IPS DF 6.9 (cell line): Measurements from ENCODE around the gene SLC47A1.
"Not testable (repeated sequence)": the region's sequence is repeated elsewhere in the genome, so short reads cannot be mapped to it uniquely, and the experiment has no call there.

Experiments used
- DNase-seq: peaks from one replicate; pipeline ENCODE4 v3.0.0-alpha.2; 2013; ENCODE audit warnings: low read depth, low spot score
- H3K27ac ChIP-seq: one replicate; pipeline ENCODE4 v1.5.1; 2013; ENCODE audit warnings: low read length, control low read depth
- H3K27me3 ChIP-seq: 2 replicates; pipeline ENCODE4 v1.6.1; 2013; ENCODE audit warnings: mild to moderate bottlenecking, low read length; ENCODE audit not compliant: control insufficient read depth, insufficient read depth
- H3K36me3 ChIP-seq: 2 replicates; pipeline ENCODE4 v1.6.1; 2013; ENCODE audit warnings: low read length; ENCODE audit not compliant: control insufficient read depth, insufficient read depth
- H3K4me1 ChIP-seq: 2 replicates; pipeline ENCODE4 v1.6.1; 2013; ENCODE audit warnings: low read length; ENCODE audit not compliant: control insufficient read depth, insufficient read depth
- H3K4me3 ChIP-seq: 2 replicates; pipeline ENCODE4 v1.5.1; 2013; ENCODE audit warnings: mild to moderate bottlenecking, low read length
- H3K9me3 ChIP-seq: 2 replicates; pipeline ENCODE4 v1.6.1; 2013; ENCODE audit warnings: low read length, inconsistent platforms; ENCODE audit not compliant: control insufficient read depth, insufficient read depth
- WGBS: extraction: QIAGEN DNeasy Blood & Tissue Kit; methylation state at CpG from one replicate; pipeline ENCODE4 v1.1.7; 2013; ENCODE audit warnings: mixed read lengths, missing lambda C conversion rate; ENCODE audit not compliant: insufficient read length, insufficient coverage; 5-methylcytosine and 5-hydroxymethylcytosine counted together

The SLC47A1 gene

GRCh38 chr17:19523690-19524089 lies 10.0 kb upstream of the SLC47A1 start:
- Histone ChIP-seq H3K27ac (no peak overlapping the region), H3K36me3 (no peaks in the 10 kb centered on the region), H3K4me3 (no peak overlapping the region), H3K9me3 (no peaks in the 10 kb centered on the region), H3K4me1 (no peaks in the 10 kb centered on the region), H3K27me3 (no peaks in the 10 kb centered on the region)
- no CpG with 5 or more reads among the region's 9 CpGs for WGBS
- DNase-seq, result no peak

GRCh38 chr17:19526950-19527349 lies 6.7 kb upstream of the SLC47A1 start:
- H3K4me1 ChIP-seq, H3K27ac ChIP-seq, H3K9me3 ChIP-seq, H3K36me3 ChIP-seq, DNase-seq, H3K4me3 ChIP-seq, H3K27me3 ChIP-seq: not testable (repeated sequence)
- WGBS, result no CpG with 5 or more reads among the region's 4 CpGs

GRCh38 chr17:19531780-19532501 lies 1.7 kb upstream of the SLC47A1 start:
- no CpG with 5 or more reads among the region's 8 CpGs for WGBS
- Histone ChIP-seq H3K9me3 (no peaks in the 10 kb centered on the region), H3K27ac (no peak overlapping the region), H3K27me3 (peaks cover 21% of the 10 kb centered on the region), H3K4me1 (no peaks in the 10 kb centered on the region), H3K4me3 (no peak overlapping the region), H3K36me3 (no peaks in the 10 kb centered on the region)
- no peak for DNase-seq

- no CpG with 5 or more reads among the region's 30 CpGs for WGBS
- no peak for DNase-seq
- H3K27ac ChIP-seq, result no peak overlapping the region
- H3K4me1 ChIP-seq, result no peaks in the 10 kb centered on the region
- H3K4me3 ChIP-seq, result peak overlapping the region; percentile 34; the same call in 1 of the 2 replicates
- H3K9me3 ChIP-seq, result no peaks in the 10 kb centered on the region
- H3K36me3 ChIP-seq, result no peaks in the 10 kb centered on the region
- peaks cover 21% of the 10 kb centered on the region for H3K27me3 ChIP-seq
These were observed 477 bp upstream of the SLC47A1 start for GRCh38 chr17:19533036-19533717.

- no CpG with 5 or more reads among the region's 19 CpGs for whole genome bisulfite sequencing
- DNase-seq, result no peak
- Histone ChIP-seq H3K27me3 (peaks cover 21% of the 10 kb centered on the region), H3K36me3 (no peaks in the 10 kb centered on the region), H3K9me3 (no peaks in the 10 kb centered on the region), H3K4me1 (no peaks in the 10 kb centered on the region), H3K4me3 (peak overlapping the region; percentile 34; the same call in 1 of the 2 replicates), H3K27ac (no peak overlapping the region)
These were observed 1.0 kb downstream of the SLC47A1 start for GRCh38 chr17:19534562-19535149.

GRCh38 chr17:19537111-19537510 lies 3.5 kb downstream of the SLC47A1 start:
- no peaks in the 10 kb centered on the region for H3K9me3 ChIP-seq
- no CpG with 5 or more reads among the region's 6 CpGs for WGBS
- peaks cover 21% of the 10 kb centered on the region for H3K27me3 ChIP-seq
- DNase-seq, result no peak
- H3K4me3 ChIP-seq, result no peak overlapping the region
- no peak overlapping the region for H3K27ac ChIP-seq
- H3K4me1 ChIP-seq, result no peaks in the 10 kb centered on the region
- no peaks in the 10 kb centered on the region for H3K36me3 ChIP-seq

- Histone ChIP-seq H3K27me3 (peaks cover 11% of the 10 kb centered on the region), H3K36me3 (no peaks in the 10 kb centered on the region), H3K27ac (no peak overlapping the region), H3K4me1 (no peaks in the 10 kb centered on the region), H3K4me3 (no peak overlapping the region), H3K9me3 (no peaks in the 10 kb centered on the region)
- WGBS, result no CpG with 5 or more reads among the region's 14 CpGs
- no peak for DNase-seq
These were observed 4.7 kb downstream of the SLC47A1 start for GRCh38 chr17:19538095-19539039.

- Histone ChIP-seq H3K36me3 (no peaks in the 10 kb centered on the region), H3K4me1 (no peaks in the 10 kb centered on the region), H3K4me3 (no peak overlapping the region), H3K27me3 (peaks cover 8% of the 10 kb centered on the region), H3K9me3 (no peaks in the 10 kb centered on the region), H3K27ac (no peak overlapping the region)
- no CpG with 5 or more reads among the region's 7 CpGs for WGBS
- DNase-seq, result no peak
These were observed 5.4 kb downstream of the SLC47A1 start for GRCh38 chr17:19539040-19539399.

- WGBS, result no CpG with 5 or more reads among the region's 10 CpGs
- no peaks in the 10 kb centered on the region for H3K36me3 ChIP-seq
- H3K4me1 ChIP-seq, result no peaks in the 10 kb centered on the region
- no peak overlapping the region for H3K27ac ChIP-seq
- H3K27me3 ChIP-seq, result peaks cover 1% of the 10 kb centered on the region
- no peak for DNase-seq
- no peak overlapping the region for H3K4me3 ChIP-seq
- H3K9me3 ChIP-seq, result no peaks in the 10 kb centered on the region
These were observed 6.2 kb downstream of the SLC47A1 start for GRCh38 chr17:19539841-19540311.
